Spleen (tissue), 11 donors: Measurements from ENCODE around the gene BHLHE23. TPM values are rescaled to one million over a fixed set of nuclear protein-coding genes. Genes with fewer than 3 reads are reported as not detected.
A peak's percentile ranks its signal among the peaks of the same experiment; 100 is the strongest.

Source experiments
- DNase-seq: peaks from one replicate; pipeline ENCODE4 v3.0.0-alpha.2; 2020
- H3K27ac ChIP-seq, 8 donors: fragments of 200-600 bp; sonication (generic) in 7 of 8; 1 replicate in 4 of 8; 2 replicates in 4 of 8; pipeline versions ENCODE4 v1.5.0 to v1.8.0; 2016 to 2021; ENCODE audit warnings: inconsistent platforms in 4 of 8, mild to moderate bottlenecking in 4 of 8, moderate library complexity in 1 of 8
- H3K27me3 ChIP-seq, 7 donors: fragments of 200-600 bp; sonication (generic) in 6 of 7; replicated peaks in 1 of 7; 1 replicate in 4 of 7; 2 replicates in 3 of 7; pipeline versions ENCODE4 v1.5.0 to v1.8.0; 2016 to 2021; ENCODE audit warnings: inconsistent platforms in 3 of 7, mild to moderate bottlenecking in 1 of 7
- H3K36me3 ChIP-seq, 6 donors: fragments of 200-600 bp; sonication (generic) in 5 of 6; 1 replicate in 4 of 6; 2 replicates in 2 of 6; pipeline versions ENCODE4 v1.5.0 to v1.8.0; 2016 to 2021; ENCODE audit warnings: inconsistent platforms in 2 of 6
- H3K4me1 ChIP-seq, 6 donors: fragments of 200-600 bp; sonication (generic) in 5 of 6; 1 replicate in 3 of 6; 2 replicates in 3 of 6; pipeline versions ENCODE4 v1.5.0 to v1.8.0; 2016 to 2021; ENCODE audit warnings: inconsistent platforms in 3 of 6
- H3K4me3 ChIP-seq, 8 donors: fragments of 200-600 bp; sonication (generic) in 7 of 8; 1 replicate in 4 of 8; 2 replicates in 4 of 8; pipeline versions ENCODE4 v1.5.0 to v1.8.0; 2016 to 2021; ENCODE audit warnings: inconsistent platforms in 4 of 8, mild to moderate bottlenecking in 4 of 8, moderate library complexity in 2 of 8
- H3K9me3 ChIP-seq, 8 donors: fragments of 200-600 bp; sonication (generic) in 7 of 8; 1 replicate in 4 of 8; 2 replicates in 4 of 8; pipeline versions ENCODE4 v1.5.0 to v1.8.0; 2016 to 2021; ENCODE audit warnings: inconsistent platforms in 4 of 8
- CTCF ChIP-seq, 11 experiments: fragments of 200-600 bp in 7 of 11; fragments of 450-650 bp in 4 of 11; sonication (generic) in 4 of 11; IDR thresholded peaks in 8 of 11; conservative IDR thresholded peaks in 3 of 11; 1 replicate in 7 of 11; 2 replicates in 4 of 11; pipeline versions ENCODE4 v1.4.0 to v1.8.0; 2016 to 2021; ENCODE audit warnings: antibody characterized with exemption in 11 of 11, inconsistent platforms in 4 of 11, mild to moderate bottlenecking in 1 of 11
- POLR2A ChIP-seq, 3 donors: fragments of 450-650 bp; IDR thresholded peaks; one replicate each; pipeline ENCODE4 v1.5.1; 2017; ENCODE audit warnings: antibody characterized with exemption in 3 of 3, mild to moderate bottlenecking in 1 of 3
- POLR2AphosphoS5 ChIP-seq, 3 donors: sonication (generic); formaldehyde crosslinking; IDR thresholded peaks; one replicate each; pipeline ENCODE4 v1.5.1; 2017; ENCODE audit warnings: antibody characterized with exemption in 3 of 3
- WGBS, 5 donors: extraction: QIAGEN DNeasy Blood & Tissue Kit in 3 of 5; methylation state at CpG; one replicate each; pipeline versions ENCODE4 v1.1.5 to v1.1.7; 2013 to 2018; 5-methylcytosine and 5-hydroxymethylcytosine counted together
- intact Hi-C: fragments of 100-400 bp; cut with DNase I; formaldehyde crosslinking; loops from one replicate; pipeline ENCODE4 v1.15.0; 2023; ENCODE audit warnings: low total_unique reads
- polyA plus RNA-seq, 3 donors: library from polyadenylated mRNA; stranded (reverse); fragments of 200-250 nt; gene quantifications; one replicate each; pipeline ENCODE4 v1.2.1, GENCODE V29; 2013
- total RNA-seq, 7 donors: library from RNA; depleted of rRNA in 3 of 7; stranded (reverse); fragments of >200 nt in 3 of 7; fragmentation: NEBNext Ultra II Directional in 4 of 7; extraction: Animal tissue kit (Norgen Biotek cat#: 25700) in 4 of 7; gene quantifications; one replicate each; pipeline versions ENCODE4 v1.1.0 to v1.2.1, GENCODE V29; 2016 to 2021
- donor health status: healthy with polysubstance abuse.
- donor health status: DM: no; HTN: no; CAD: no; lungs with moderate emphysema.
- donor health status: DM: no; HTN: no; CAD: no.
- donor health status: Bipolar disorder and iron deficiency.
- donor health status: healthy.
- donor health status: DM: no; HTN: no; CAD: no.
- donor health status: DM: yes; HTN: yes; CAD: no.

BHLHE23 gene
- total and polyA plus RNA-seq, 10 donors: not detected

DNA sequence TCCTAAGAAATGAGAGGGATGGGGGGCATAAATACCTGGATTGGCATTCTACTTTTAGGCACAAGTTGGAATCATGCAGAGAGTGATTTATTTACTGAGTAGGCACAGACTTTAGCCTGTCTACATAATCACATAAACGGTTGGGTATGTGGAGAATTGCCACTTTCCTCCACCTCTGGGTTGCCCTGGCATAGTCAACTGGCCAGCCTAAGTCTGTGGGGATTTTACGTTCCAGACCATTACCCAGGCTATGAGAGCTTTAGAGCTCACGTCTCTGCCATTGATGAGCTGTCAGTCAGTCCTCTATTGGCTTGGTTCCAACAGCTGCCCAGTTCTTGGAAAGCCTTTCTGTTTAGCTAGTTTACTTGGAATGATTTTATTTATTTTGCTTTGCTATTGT is 5.0 kb upstream of the BHLHE23 start:
- WGBS, 5 donors: 48 to 61% (median 54%) methylated on average over 3 of the region's 3 CpGs
- no peak overlapping the region for H3K4me3 ChIP-seq
- TF ChIP-seq CTCF (IDR thresholded peaks at IDR 0.05 in 8 of 11, conservative IDR thresholded peaks at IDR 0.05 in 3 of 11): no peak
- no peaks in the 10 kb centered on the region for H3K36me3 ChIP-seq
- peaks cover 18 to 100% (median 69%) of the 10 kb centered on the region in 7 donors for H3K27me3 ChIP-seq
- no peak overlapping the region for H3K27ac ChIP-seq
- intact Hi-C loops: no loop called here
- no peak for DNase-seq
- peaks cover 0 to 21% (median 17%) of the 10 kb centered on the region in 8 donors for H3K9me3 ChIP-seq
- peaks cover 14 to 37% (median 32%) of the 10 kb centered on the region in 6 donors for H3K4me1 ChIP-seq

DNA sequence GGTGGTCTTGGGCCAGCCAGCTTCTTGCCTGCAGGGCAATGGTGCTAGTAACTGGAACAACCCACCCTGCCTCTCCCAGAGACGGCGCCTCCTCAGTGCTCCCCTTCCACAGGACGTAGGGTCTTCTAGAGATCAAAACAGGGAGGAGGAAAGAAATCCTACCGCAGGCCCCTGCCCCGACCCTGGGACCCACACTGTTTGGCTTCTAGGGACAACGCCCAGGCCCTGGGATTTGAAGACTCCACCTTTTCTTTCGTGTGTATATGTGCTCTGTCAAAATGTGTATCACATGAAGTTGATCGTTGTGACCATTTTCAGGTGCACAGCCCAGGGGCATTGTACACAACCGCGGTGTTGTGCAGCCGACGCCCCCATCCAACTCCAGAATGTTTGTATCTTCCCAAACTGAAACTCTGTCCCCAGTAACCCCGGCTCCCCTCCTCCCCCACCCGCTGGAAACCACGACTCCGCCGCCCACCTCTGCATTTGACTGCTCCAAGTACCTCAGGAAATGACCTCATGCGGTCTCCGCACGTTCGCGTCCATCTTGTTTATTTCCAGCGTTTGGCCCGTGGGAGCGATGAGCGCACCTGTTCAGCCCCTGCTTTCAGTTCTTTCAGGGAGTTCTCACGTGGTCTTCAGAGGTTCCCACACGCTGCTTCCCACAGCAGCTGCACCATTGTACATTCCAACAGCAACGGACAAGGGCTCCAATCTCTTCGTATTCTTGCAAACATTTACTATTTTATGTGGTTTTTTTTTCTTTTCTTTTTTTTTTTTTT is 3.4 kb upstream of the BHLHE23 start:
- Histone ChIP-seq H3K27ac (peak overlapping the region in 2 of 8 donors; percentile 16 to 36), H3K27me3 (peaks cover 26 to 100% (median 78%) of the 10 kb centered on the region in 7 donors), H3K4me1 (peaks cover 18 to 53% (median 48%) of the 10 kb centered on the region in 6 donors), H3K4me3 (peak overlapping the region in 4 of 8 donors; percentile 8 to 60 (median 16)), H3K36me3 (no peaks in the 10 kb centered on the region), H3K9me3 (peaks cover 0 to 21% (median 17%) of the 10 kb centered on the region in 8 donors)
- intact Hi-C loops: loop anchor here (2.0 to 10.0 kb wide), 2 partner anchors 37 to 115 kb away; no protein-coding TSS in a partner anchor
- WGBS, 5 donors: 5 to 27% (median 8%) methylated on average over 26 to 30 of the region's 30 CpGs
- TF ChIP-seq POLR2AphosphoS5 (IDR thresholded peaks at IDR 0.05) (peak in 2 of 3 donors; percentile 42 to 53), CTCF (IDR thresholded peaks at IDR 0.05 in 8 of 11, conservative IDR thresholded peaks at IDR 0.05 in 3 of 11) (no peak)
- DNase-seq: peak; percentile 83

GRCh38 chr20:63009045-63009961 is 2.5 kb upstream of the BHLHE23 start:
- TF ChIP-seq CTCF (IDR thresholded peaks at IDR 0.05 in 8 of 11, conservative IDR thresholded peaks at IDR 0.05 in 3 of 11) (peak; percentile 80 to 97 (median 95)), POLR2AphosphoS5 (IDR thresholded peaks at IDR 0.05) (peak; percentile 25 to 61 (median 52)), POLR2A (IDR thresholded peaks at IDR 0.05) (no peak)
- peaks cover 29 to 100% (median 87%) of the 10 kb centered on the region in 7 donors for H3K27me3 ChIP-seq
- peak overlapping the region in 3 of 8 donors; percentile 11 to 60 (median 25) for H3K4me3 ChIP-seq
- no peaks in the 10 kb centered on the region for H3K36me3 ChIP-seq
- intact Hi-C loops: loop anchor here (2.0 to 10.0 kb wide), 2 partner anchors 37 to 115 kb away; no protein-coding TSS in a partner anchor
- DNase-seq: peak; percentile 94
- WGBS, 5 donors: 7 to 33% (median 9%) methylated on average over 9 to 54 of the region's 54 CpGs
- peaks cover 18 to 61% (median 54%) of the 10 kb centered on the region in 6 donors for H3K4me1 ChIP-seq
- H3K9me3 ChIP-seq: peaks cover 0 to 20% (median 17%) of the 10 kb centered on the region in 8 donors
- H3K27ac ChIP-seq: peak overlapping the region in 2 of 8 donors; percentile 16 to 36
